Mammary epithelial cell (primary cell): ENCODE results near the gene C11orf58.

Source experiments
- CTCF ChIP-seq, 2 donors: IDR thresholded peaks in 1 of 2; conservative IDR thresholded peaks in 1 of 2; 2 replicates each; pipeline ENCODE4 v1.5.1; 2011 to 2012; ENCODE audit warnings: inconsistent platforms in 2 of 2, low read length in 2 of 2, mild to moderate bottlenecking in 2 of 2, control low read depth in 1 of 2, low read depth in 1 of 2; ENCODE audit not compliant: insufficient read depth in 1 of 2; ENCODE audit errors: extremely low read depth in 1 of 2
- EZH2 ChIP-seq: IDR thresholded peaks from 2 replicates; pipeline ENCODE4 v1.6.1; 2012; ENCODE audit warnings: low read length, inconsistent platforms, borderline replicate concordance

GRCh38 chr11:16784666-16785065, 46.2 kb downstream of the C11orf58 start:
- no peak for TF ChIP-seq CTCF (conservative IDR thresholded peaks at IDR 0.05 in 1 of 2, IDR thresholded peaks at IDR 0.05 in 1 of 2; ENCODE audit: extremely low read depth in 1 of 2, insufficient read depth in 1 of 2, low read depth in 1 of 2, low read length in 2 of 2)
- no peak for TF ChIP-seq EZH2
